Measurements from ENCODE around the gene PTPN12.

Gene PTPN12

DNA sequence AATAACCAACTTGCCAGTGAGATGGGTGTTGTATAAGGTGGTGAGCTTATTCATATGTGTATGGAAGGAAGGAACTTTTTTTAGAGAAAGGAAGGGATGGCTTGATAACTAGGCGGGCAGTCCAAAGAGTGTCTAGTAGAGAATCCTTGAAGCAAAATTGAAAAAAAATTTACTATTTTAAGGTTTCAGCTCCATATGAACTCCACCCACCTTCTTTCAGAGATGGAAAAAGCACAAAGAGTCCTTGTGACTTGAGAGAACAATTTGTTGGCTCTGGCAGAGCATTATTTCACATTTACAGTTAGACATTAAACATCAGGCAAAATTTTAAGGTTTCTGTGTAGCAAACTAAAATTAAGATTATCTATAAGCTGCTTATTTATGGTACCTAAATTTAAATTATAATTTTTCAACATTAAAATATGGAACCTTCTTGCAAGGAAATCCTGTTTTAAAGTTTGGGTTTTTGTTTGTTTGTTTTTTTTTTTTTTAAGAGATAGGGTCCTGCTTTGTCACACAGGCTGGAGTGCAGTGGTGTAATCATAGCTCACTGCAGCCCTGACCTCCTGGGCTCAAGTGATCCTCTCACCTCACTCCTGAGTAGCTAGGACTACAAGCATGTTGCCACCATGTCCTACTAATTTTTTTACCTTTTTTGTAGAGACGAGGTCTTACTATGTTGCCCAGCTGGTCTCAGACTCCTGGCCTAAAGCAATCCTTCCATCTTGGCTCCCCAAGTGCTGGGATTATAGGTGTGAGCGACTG, 12.2 kb downstream of the PTPN12 start:
- H3K4me3 ChIP-seq (ENCODE audit: low read depth, low read length) = no peak overlapping the region
- no peak for TF ChIP-seq CTCF (IDR thresholded peaks at IDR 0.05; ENCODE audit: borderline replicate concordance, insufficient read depth, low read depth, low read length)

GRCh38 chr7:77550586-77550985, 13.5 kb downstream of the PTPN12 start:
- TF ChIP-seq CTCF (IDR thresholded peaks at IDR 0.05; ENCODE audit: borderline replicate concordance, insufficient read depth, low read depth, low read length) = no peak
- H3K4me3 ChIP-seq (ENCODE audit: low read depth, low read length) = no peak overlapping the region

DNA sequence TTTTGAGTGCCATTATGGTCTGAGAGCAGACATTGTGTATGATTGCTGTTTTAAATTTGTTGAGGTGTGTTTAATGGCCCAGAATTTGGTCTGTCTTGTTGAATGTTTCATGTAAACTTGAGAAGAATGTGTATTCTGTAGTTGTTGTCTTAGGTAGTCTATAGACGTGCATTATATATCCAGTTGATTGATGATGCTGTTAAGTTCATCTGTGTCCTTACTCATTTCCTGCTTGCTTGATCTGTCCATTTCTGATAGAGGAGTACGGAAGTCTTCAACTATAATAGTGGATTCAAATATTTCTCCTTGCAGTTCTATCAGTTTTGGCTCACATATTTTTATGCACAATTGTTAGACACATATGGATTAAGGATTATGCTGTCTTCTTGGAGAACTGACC, 16.0 kb downstream of the PTPN12 start:
- TF ChIP-seq CTCF (IDR thresholded peaks at IDR 0.05; ENCODE audit: borderline replicate concordance, insufficient read depth, low read depth, low read length) = no peak
- no peak overlapping the region for H3K4me3 ChIP-seq (ENCODE audit: low read depth, low read length)

DNA sequence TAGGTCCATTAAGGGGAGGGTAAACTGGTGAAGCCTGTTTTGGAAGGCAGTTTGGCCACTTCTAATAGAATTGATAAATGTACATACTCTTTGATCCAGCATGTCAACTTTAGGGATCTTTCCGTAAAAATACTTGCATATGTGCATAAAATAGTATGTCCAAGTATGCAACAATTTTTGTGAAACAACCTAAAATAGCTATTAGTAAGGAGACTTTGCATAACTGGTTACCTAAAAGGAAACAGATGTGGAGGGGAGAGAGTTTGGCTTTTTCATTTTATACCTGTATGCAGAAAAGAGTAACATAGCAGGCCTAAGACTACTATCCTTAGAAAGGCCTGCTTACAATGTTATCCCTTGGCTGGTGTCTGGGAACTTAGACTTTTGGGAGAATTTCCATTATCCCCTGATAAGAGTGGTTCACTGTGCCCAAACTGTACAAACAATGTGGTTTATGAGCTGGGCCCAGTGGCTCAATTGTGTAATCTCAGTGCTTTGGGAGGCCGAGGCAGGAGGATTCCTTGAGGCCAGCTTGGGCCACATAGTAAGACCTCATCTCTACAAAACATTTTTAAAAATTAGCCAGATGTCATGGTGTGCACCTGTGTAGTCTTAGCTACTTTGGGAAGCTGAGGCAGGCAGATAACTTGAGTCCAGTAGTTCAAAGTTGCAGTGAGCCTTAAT, 21.3 kb downstream of the PTPN12 start:
- TF ChIP-seq CTCF (IDR thresholded peaks at IDR 0.05; ENCODE audit: borderline replicate concordance, insufficient read depth, low read depth, low read length) = no peak
- no peak overlapping the region for H3K4me3 ChIP-seq (ENCODE audit: low read depth, low read length)

- H3K4me3 ChIP-seq (ENCODE audit: low read depth, low read length) = no peak overlapping the region
- no peak for TF ChIP-seq CTCF (IDR thresholded peaks at IDR 0.05; ENCODE audit: borderline replicate concordance, insufficient read depth, low read depth, low read length)
Measured at GRCh38 chr7:77561352-77561751, 24.3 kb downstream of the PTPN12 start.

DNA sequence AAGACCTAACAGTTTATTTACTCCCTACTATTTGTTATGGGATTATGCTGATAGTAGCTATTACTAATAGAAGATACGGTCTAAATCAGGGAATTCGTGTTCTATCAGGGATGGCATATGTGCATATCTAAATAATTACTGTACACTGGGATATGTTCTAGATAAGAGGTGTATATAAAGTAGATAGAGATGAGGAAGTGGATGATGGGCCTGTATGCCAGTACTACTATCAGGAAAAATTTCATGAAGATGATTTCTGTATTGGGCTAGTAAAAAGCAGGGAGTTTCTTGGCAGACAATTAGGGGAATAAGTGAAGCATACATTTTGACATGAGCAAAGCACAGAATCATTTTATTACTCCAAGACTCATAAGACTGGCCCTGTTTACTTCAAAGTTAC, 26.2 kb downstream of the PTPN12 start:
- no peak for TF ChIP-seq CTCF (IDR thresholded peaks at IDR 0.05; ENCODE audit: borderline replicate concordance, insufficient read depth, low read depth, low read length)
- no peak overlapping the region for H3K4me3 ChIP-seq (ENCODE audit: low read depth, low read length)

GRCh38 chr7:77565917-77566316, 28.8 kb downstream of the PTPN12 start:
- no peak for TF ChIP-seq CTCF (IDR thresholded peaks at IDR 0.05; ENCODE audit: borderline replicate concordance, insufficient read depth, low read depth, low read length)
- H3K4me3 ChIP-seq (ENCODE audit: low read depth, low read length) = no peak overlapping the region
